D721Med (cell line): ENCODE results near the gene SH2D1B.

Experiments
- DNase-seq: peaks from one replicate; pipeline ENCODE4 v3.0.0; 2011; ENCODE audit warnings: low spot score; ENCODE audit not compliant: insufficient read length
- FAIRE-seq: peaks from 2 replicates; lab custom pipeline; 2011; peaks lifted over from hg19 to GRCh38; lab: Jason Lieb, UNC
- CTCF ChIP-seq: IDR thresholded peaks from 2 replicates; pipeline ENCODE4 v1.5.1; 2012; ENCODE audit warnings: mild to moderate bottlenecking, control low read depth; ENCODE audit not compliant: insufficient read depth; ENCODE audit errors: missing control alignments

SH2D1B gene

GRCh38 chr1:162389021-162389818 lies 22.7 kb downstream of the SH2D1B start:
- DNase-seq (peak; percentile 83), FAIRE-seq (peak; percentile 96)
- TF ChIP-seq CTCF = no peak

DNA sequence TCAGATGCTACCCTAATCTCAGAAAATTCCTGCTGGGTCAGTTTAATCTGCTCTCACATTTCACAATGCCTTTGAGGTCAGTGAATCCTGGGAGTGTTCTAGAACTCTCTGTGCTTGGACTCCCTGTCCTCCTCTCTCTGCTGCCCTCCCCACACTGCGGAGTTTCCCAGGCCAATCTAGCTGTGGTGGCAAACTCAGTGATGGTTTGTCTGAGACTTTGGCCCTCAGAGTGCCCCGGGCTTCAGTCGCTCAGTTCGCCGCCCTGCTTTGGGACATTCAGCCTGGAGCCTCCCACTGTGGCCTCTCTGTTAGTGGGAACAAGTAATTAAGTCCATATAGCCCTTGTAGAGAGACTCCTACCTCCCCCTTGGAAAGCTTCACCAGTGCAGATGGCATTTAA lies 23.3 kb downstream of the SH2D1B start:
- DNase-seq (no peak), FAIRE-seq (no peak)
- TF ChIP-seq CTCF = no peak

DNA sequence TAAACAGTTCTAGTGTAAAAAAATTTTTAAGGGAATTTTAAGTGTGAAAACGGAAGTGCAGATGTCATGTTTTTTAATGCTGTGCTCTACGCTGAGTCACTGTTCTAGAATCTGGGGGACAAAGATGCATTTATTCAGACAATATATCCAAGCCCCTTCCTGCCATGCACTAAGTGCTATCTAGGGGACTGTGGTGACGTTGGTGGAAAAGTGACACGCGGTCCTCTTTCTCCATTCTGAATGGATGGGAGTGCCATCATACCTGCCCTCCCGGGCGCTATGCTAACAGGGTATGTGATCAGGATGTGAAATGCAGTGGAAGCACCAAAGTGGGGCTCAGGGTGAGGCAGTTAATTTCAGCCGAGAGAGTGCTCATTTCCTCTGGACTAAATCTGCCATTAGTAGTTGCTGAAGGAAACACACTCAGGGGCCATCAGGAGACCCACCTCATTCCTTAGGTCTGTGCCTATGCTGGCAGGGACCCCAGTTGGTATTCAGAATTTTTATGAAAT lies 23.8 kb downstream of the SH2D1B start:
- TF ChIP-seq CTCF = no peak
- FAIRE-seq = no peak
- DNase-seq = no peak

DNA sequence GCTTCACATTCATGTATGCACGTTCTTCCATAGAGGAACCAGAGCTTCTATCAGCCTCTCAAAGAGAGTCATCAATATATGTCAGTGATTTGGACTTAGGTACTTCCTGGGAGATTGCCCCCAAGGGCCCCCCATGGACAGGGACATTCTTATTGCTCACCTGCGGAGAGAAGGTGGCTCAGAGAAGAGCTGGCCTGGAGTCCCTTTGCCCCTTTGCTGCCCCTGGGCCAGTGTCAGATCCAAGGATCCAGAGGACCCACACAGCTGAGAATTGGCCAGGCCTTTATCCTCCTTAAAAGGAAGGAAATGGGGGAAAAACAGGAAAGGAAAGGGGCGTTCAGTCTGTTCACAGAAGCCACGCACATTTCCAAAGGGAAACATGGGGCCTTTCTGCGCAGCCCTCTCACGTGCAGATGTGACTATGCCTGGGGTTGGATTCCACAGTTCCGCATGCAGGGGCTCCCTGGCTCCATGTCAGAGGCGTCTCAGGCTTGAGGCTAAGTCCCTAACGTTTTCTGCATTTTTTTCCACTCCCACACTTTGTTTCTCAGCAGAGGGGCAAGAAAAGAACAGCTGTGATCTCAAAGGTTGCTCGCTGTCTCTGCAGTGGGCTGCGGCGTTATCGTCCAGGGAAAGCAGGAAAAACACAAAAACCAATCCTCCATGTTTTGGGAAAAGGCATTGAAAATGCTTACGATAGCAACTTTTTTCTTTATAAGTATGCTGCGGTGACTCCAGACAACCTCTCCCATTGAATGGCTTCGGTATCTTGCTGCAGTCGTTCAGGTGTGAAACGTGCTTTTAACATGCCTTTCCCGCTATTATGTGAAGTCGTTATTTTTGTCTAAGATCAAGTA lies 24.5 kb downstream of the SH2D1B start:
- FAIRE-seq = no peak
- no peak for DNase-seq
- TF ChIP-seq CTCF = no peak

DNA sequence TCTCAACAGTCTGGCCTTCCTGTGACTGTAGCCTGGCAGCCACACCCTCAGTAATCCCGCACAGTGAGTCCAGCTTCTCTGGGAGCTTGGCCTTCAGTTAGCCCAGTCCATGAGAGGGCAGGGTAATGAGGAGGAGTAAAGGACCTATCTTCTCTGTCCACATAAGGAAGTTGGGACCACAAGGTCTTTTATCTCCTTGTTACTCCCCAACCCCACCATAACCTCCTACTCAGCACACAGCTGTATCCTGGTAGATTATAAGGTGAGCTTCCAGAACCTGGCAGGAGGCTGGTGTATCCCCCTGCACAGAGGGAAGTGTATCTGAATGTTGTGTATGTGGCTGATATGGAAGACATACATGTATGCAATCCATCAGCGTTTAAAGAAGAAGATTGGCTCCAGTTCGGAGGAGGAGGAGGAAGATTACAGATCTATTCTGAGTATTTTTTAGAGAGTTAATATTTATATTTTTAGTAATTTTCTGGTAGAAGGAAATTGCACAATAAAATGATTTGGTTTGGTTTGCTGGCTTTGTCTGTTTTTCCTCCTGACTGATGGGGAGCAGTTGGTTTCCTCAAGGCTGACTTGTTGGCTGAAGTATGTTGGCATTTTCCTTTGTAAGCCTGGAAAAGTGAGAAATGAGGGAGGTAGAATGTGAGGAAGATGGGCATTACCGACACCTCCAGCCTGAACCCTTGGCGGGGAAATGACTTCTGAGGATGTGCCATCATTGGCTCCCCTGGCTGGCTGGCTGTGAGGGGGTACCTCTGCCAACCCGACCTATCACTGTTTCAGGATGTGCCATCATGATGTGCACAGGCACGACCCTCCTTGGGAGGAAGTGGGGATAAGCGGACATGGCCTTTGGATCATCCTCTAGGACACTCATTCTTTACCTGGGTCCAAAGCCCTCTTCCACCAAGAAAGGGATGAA lies 25.4 kb downstream of the SH2D1B start:
- no peak for FAIRE-seq
- no peak for DNase-seq
- TF ChIP-seq CTCF = no peak

DNA sequence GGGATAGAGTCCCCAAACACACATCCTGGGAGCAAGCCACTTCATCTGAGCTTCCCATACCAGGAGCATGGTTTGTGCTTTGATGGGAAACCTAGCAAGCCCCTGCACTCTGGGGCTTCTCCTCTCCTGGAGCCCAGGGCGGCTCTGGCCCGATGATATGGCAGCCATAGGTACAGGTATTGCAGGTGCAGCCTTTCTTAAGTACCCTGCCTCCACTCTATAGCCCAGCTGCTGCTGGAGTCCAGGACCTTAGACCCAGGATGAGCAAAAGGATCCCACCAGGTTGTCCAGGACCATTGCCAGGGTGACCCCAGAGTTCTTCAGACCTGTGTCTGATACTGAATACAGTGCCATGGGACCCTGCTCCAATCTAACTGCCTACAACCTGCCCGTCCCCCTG lies 26.2 kb downstream of the SH2D1B start:
- FAIRE-seq (no peak), DNase-seq (no peak)
- no peak for TF ChIP-seq CTCF
